Osteoblast (primary cell): ENCODE results near the gene DNAJB2. TPM values are rescaled to one million over a fixed set of nuclear protein-coding genes. Genes with fewer than 3 reads are reported as not detected.

Experiments
- DNase-seq: peaks from one replicate; pipeline ENCODE4 v3.0.0; 2011; ENCODE audit warnings: low spot score, mixed read lengths; ENCODE audit not compliant: insufficient read length; ENCODE audit errors: missing footprints
- H2AFZ ChIP-seq: 2 replicates; pipeline ENCODE4 v1.6.0; 2011; ENCODE audit warnings: mild to moderate bottlenecking, low read length
- H3K27ac ChIP-seq: 2 replicates; pipeline ENCODE4 v1.5.1; 2011; ENCODE audit warnings: mild to moderate bottlenecking, low read depth, low read length, moderate library complexity
- H3K27me3 ChIP-seq: 2 replicates; pipeline ENCODE4 v1.6.0; 2012; ENCODE audit warnings: mild to moderate bottlenecking, control low read depth, inconsistent platforms, low read length, moderate library complexity; ENCODE audit not compliant: insufficient read depth
- H3K36me3 ChIP-seq: 2 replicates; pipeline ENCODE4 v1.5.1; 2011; ENCODE audit warnings: mild to moderate bottlenecking, low read length, control low read depth, moderate library complexity; ENCODE audit not compliant: insufficient read depth
- H3K4me1 ChIP-seq: 2 replicates; pipeline ENCODE4 v1.5.1; 2011; ENCODE audit warnings: mild to moderate bottlenecking, low read length, control low read depth, moderate library complexity; ENCODE audit not compliant: insufficient read depth
- H3K4me2 ChIP-seq: 2 replicates; pipeline ENCODE4 v1.6.0; 2011; ENCODE audit warnings: mild to moderate bottlenecking, low read length; ENCODE audit not compliant: insufficient read depth
- H3K4me3 ChIP-seq: fragments of 200-600 bp; sonication (generic); 3 replicates; pipeline ENCODE4 v1.5.1; 2012; ENCODE audit warnings: mild to moderate bottlenecking, low read length, inconsistent platforms; ENCODE audit not compliant: insufficient read depth
- H3K79me2 ChIP-seq: 2 replicates; pipeline ENCODE4 v1.6.0; 2012; ENCODE audit warnings: mild to moderate bottlenecking, low read length, control low read depth, inconsistent platforms; ENCODE audit not compliant: insufficient read depth
- H3K9me3 ChIP-seq: 2 replicates; pipeline ENCODE4 v1.5.1; 2011; ENCODE audit warnings: low read depth, low read length, control low read depth
- H4K20me1 ChIP-seq: 2 replicates; pipeline ENCODE4 v1.6.0; 2012; ENCODE audit warnings: mild to moderate bottlenecking, low read length, control low read depth; ENCODE audit not compliant: insufficient read depth
- total RNA-seq: library from RNA; depleted of rRNA; stranded (reverse); fragments of >200 nt; gene quantifications from 2 replicates; pipeline ENCODE4 v1.2.3, GENCODE V29; 2012
- TF ChIP-seq, protein P1 (sequence below): IDR thresholded peaks from 2 replicates; pipeline ENCODE4 v1.5.1; 2011; ENCODE audit warnings: mild to moderate bottlenecking, low read depth, low read length, moderate library complexity; ENCODE audit errors: extremely low read depth

DNAJB2 gene
- total RNA-seq, 1 donor = 41.3 TPM

- H3K27me3 ChIP-seq = peaks cover 52% of the 10 kb centered on the region
- no peaks in the 10 kb centered on the region for H3K9me3 ChIP-seq
- no peak overlapping the region for H3K27ac ChIP-seq
- H3K79me2 ChIP-seq = no peaks in the 10 kb centered on the region
- no peak overlapping the region for H3K4me3 ChIP-seq
- no peaks in the 10 kb centered on the region for H3K36me3 ChIP-seq
- H3K4me1 ChIP-seq = no peaks in the 10 kb centered on the region
- TF ChIP-seq, protein P1, sequence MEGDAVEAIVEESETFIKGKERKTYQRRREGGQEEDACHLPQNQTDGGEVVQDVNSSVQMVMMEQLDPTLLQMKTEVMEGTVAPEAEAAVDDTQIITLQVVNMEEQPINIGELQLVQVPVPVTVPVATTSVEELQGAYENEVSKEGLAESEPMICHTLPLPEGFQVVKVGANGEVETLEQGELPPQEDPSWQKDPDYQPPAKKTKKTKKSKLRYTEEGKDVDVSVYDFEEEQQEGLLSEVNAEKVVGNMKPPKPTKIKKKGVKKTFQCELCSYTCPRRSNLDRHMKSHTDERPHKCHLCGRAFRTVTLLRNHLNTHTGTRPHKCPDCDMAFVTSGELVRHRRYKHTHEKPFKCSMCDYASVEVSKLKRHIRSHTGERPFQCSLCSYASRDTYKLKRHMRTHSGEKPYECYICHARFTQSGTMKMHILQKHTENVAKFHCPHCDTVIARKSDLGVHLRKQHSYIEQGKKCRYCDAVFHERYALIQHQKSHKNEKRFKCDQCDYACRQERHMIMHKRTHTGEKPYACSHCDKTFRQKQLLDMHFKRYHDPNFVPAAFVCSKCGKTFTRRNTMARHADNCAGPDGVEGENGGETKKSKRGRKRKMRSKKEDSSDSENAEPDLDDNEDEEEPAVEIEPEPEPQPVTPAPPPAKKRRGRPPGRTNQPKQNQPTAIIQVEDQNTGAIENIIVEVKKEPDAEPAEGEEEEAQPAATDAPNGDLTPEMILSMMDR = no peak
- H2AFZ ChIP-seq = no peak overlapping the region
- DNase-seq = no peak
- H3K4me2 ChIP-seq = no peak overlapping the region
- H4K20me1 ChIP-seq = no peaks in the 10 kb centered on the region
Observed at GRCh38 chr2:219327719-219328118, 48.6 kb downstream of the DNAJB2 start.

- Histone ChIP-seq H3K4me1 (no peaks in the 10 kb centered on the region), H3K27me3 (peaks cover 57% of the 10 kb centered on the region), H3K9me3 (no peaks in the 10 kb centered on the region), H3K4me2 (no peak overlapping the region), H3K79me2 (no peaks in the 10 kb centered on the region), H2AFZ (no peak overlapping the region), H3K27ac (no peak overlapping the region), H3K4me3 (no peak overlapping the region), H4K20me1 (no peaks in the 10 kb centered on the region), H3K36me3 (no peaks in the 10 kb centered on the region)
- peak; percentile 68 for DNase-seq
- TF ChIP-seq, protein P1 = no peak
Observed at GRCh38 chr2:219331560-219332213, 52.5 kb downstream of the DNAJB2 start.

DNA sequence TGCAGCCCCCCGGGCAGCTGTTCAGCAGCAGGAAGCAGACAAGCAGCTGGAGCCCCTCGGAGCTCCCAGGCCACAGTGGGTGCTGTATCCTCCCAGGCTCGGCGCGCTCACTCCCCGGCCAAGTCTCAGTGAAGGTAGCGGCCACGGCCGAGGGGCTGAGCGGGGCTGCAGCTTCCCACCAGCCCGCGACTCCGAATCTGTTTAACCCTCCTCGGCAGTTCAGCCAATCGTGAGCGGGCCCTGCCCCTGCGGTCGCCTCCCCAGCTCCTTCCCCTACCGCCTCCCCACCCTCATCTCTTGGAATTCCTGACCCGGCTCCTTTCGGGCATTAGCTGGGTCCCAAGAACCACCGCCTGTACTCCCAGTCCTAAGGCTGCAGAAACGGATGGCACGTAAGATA lies 53.4 kb downstream of the DNAJB2 start, which contains the start of gene RESP18:
TSS of gene RESP18 (minus strand) at position 203 of the 400 bp plus-strand sequence.
- H3K27me3 ChIP-seq = peaks cover 55% of the 10 kb centered on the region
- H3K4me2 ChIP-seq = no peak within 1 kb of the TSS
- H3K27ac ChIP-seq = no peak within 1 kb of the TSS

GRCh38 chr2:219334076-219334475 lies 54.9 kb downstream of the DNAJB2 start:
- TF ChIP-seq, protein P1 = no peak
- no peaks in the 10 kb centered on the region for H3K79me2 ChIP-seq
- no peak overlapping the region for H3K27ac ChIP-seq
- H3K36me3 ChIP-seq = no peaks in the 10 kb centered on the region
- no peak overlapping the region for H2AFZ ChIP-seq
- H4K20me1 ChIP-seq = no peaks in the 10 kb centered on the region
- no peaks in the 10 kb centered on the region for H3K4me1 ChIP-seq
- no peak overlapping the region for H3K4me2 ChIP-seq
- no peak overlapping the region for H3K4me3 ChIP-seq
- peaks cover 46% of the 10 kb centered on the region for H3K27me3 ChIP-seq
- no peak for DNase-seq
- no peaks in the 10 kb centered on the region for H3K9me3 ChIP-seq

More for the DNA sequence above, 53.4 kb downstream of the DNAJB2 start, which contains the start of gene RESP18:
- no peaks in the 10 kb centered on the region for H3K79me2 ChIP-seq
- no peak within 1 kb of the TSS for H3K4me3 ChIP-seq
- H3K9me3 ChIP-seq = no peaks in the 10 kb centered on the region
- DNase-seq = peak; percentile 75
- TF ChIP-seq, protein P1 = no peak
- H4K20me1 ChIP-seq = no peaks in the 10 kb centered on the region
- no peaks in the 10 kb centered on the region for H3K36me3 ChIP-seq
- no peaks in the 10 kb centered on the region for H3K4me1 ChIP-seq
- H2AFZ ChIP-seq = no peak within 1 kb of the TSS
